SKM-1 treated with dmso at 0.1 percent for 144 hours (cell line): Measurements from ENCODE around the gene METTL5.

Experiments
- DNase-seq: peaks from one replicate; lab custom pipeline; 2025; ENCODE audit not compliant: unreplicated experiment; lab: John Stamatoyannopoulos, UW

Gene METTL5

DNA sequence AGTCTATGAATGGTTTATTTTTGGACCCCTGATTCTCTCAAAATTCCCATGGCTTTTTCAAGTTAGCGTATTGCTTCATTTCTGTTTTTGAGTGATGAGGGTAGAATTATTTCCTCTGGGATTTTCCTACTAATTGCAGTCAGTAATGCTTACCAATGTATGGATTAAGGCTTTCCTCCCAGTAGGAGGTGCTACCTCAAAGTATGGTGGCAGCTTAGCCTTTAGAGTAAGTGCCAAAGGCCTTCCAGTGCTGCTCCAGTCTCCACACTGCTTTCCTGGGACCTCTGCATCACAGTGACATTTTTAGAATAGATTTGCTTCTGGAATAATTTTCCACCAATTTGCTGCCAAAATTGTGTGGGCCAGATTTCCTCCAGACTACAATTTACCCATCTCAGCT lies 42.2 kb downstream of the METTL5 start:
- no peak for DNase-seq

DNA sequence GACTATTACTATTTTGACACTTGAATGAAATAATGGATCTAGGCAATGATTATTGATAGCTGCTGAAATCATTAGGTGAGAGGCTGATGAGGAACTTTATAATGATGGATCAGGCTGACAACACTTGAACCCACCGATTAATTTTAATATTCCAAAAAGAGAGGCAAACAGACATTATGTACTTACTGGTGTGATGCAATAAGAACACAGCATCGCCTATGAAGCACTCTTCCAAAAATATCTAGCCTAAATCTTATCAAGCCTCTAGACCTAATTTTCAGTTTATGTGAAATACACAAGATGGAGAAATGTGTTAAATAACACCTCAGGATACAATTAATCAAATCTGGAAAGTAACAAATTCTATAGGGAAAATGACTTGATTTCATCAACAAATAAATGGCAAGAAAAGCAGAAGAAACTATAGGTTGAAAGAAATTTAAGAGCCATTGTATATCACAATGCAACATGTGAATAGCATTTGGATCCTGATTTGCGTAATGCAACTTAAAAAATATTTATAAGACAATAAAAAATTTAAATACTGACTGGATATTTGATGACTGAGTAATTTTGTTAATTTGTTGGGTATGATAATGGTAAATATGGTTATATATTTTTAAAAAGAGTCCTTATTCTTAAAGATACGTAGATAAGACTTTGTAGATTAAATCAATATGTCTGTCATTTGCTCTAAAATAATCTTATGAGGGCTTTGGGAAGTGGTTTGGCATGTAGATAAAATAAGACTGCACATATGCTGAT lies 43.3 kb downstream of the METTL5 start:
- no peak for DNase-seq

- no peak for DNase-seq
These were observed 46.3 kb downstream of the METTL5 start for GRCh38 chr2:169778446-169778845.

DNA sequence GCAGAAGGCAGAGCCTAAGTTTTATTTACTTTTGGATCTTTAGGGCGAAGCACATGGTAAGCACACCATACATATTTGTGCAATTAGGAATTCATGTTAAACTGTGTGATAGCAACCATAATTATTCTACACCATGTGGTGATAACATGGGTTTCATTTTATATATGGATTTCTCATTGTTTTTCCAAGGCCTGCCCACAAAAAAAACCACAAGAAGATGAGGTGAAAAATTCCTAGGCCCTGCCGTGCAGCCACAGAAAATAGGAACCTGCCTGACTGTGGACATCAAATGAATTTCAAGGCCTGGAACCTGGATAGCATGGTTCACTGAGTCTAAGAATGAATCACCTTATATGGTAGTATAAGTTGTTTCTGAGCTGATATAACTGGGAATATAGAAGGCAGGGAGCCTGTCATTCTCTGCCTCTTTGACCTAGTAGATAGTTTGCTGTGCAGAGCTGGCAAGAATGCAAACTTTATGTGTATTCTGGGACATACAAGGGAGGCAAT lies 48.4 kb downstream of the METTL5 start:
- no peak for DNase-seq

GRCh38 chr2:169775765-169776164 lies 48.9 kb downstream of the METTL5 start:
- no peak for DNase-seq

GRCh38 chr2:169775354-169775753 lies 49.4 kb downstream of the METTL5 start:
- no peak for DNase-seq

GRCh38 chr2:169772651-169773050 lies 52.1 kb downstream of the METTL5 start:
- no peak for DNase-seq

- no peak for DNase-seq
These were observed 53.1 kb downstream of the METTL5 start for GRCh38 chr2:169771612-169772011.

DNA sequence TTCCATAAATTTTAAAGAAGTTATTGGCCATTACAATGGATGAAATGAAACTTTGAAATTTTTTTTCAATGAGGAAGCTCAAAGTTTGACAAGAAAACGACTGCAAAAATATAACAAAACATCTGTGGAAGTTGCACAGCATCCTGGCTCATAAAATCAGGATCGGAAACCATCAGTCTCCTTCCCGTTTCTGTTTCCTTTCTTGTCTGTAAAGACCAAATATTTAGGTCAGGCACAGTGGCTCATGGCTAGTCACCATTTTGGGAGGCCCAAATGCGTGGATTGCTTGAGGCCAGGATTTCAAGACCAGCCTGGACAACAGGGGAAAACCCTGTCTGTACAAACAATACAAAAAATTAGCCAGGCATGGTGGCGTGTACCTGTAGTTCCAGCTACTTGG lies 53.7 kb downstream of the METTL5 start:
- no peak for DNase-seq

- no peak for DNase-seq
These were observed 56.3 kb downstream of the METTL5 start for GRCh38 chr2:169768262-169768995.

GRCh38 chr2:169767243-169767888 lies 57.3 kb downstream of the METTL5 start:
- DNase-seq = no peak

DNA sequence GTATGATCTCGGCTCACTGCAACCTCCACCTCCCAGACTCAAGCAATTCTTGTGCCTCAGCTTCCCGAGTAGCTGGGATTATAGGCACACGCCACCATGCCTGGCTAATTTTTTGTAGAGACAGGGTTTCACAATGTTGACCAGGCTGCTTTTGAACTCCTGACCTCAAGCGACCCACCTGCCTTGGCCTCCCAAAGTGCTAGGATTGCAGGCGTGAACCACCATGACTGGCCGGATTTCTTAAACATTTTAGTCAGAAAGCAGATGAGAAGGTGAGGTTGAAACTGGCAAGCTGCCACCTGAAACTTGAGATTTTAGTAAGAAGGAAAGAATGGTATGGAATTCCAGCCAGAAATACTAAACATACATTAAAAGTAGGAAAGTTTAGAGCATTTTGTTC lies 59.2 kb downstream of the METTL5 start:
- no peak for DNase-seq

DNA sequence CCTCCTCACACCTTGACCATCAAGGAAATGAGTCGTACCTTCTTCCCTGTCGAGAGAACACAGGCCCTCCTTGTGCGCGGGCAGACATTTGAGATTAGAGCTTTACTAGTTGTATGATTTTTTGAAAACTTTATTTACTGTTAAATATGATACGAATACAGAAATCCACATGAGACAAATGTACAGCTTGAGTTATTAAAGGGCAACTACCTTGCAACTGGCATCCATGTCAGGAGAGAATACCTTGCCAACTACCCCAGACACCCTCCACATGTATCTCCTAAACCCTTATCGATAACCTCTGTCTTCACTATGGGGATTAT lies 62.8 kb downstream of the METTL5 start:
- DNase-seq = no peak
